SHP77 treated with DMSO at 0.1 percent for 48 hours (cell line): Measurements from ENCODE around the gene SYNGAP1.
"Not testable (repeated sequence)": the region's sequence is repeated elsewhere in the genome, so short reads cannot be mapped to it uniquely, and the experiment has no call there.

ENCODE experiments used
- DNase-seq: peaks from one replicate; lab custom pipeline; 2025; lab: John Stamatoyannopoulos, UW

SYNGAP1 gene

GRCh38 chr6:33419580-33420490 lies at the start of gene SYNGAP1:
TSS of gene SYNGAP1 (plus strand) at chr6:33420065. CDS start at chr6:33420265, 200 bp downstream.
- no peak for DNase-seq

GRCh38 chr6:33371901-33372300 lies 48.0 kb upstream of the SYNGAP1 start:
- DNase-seq = not testable (repeated sequence)

DNA sequence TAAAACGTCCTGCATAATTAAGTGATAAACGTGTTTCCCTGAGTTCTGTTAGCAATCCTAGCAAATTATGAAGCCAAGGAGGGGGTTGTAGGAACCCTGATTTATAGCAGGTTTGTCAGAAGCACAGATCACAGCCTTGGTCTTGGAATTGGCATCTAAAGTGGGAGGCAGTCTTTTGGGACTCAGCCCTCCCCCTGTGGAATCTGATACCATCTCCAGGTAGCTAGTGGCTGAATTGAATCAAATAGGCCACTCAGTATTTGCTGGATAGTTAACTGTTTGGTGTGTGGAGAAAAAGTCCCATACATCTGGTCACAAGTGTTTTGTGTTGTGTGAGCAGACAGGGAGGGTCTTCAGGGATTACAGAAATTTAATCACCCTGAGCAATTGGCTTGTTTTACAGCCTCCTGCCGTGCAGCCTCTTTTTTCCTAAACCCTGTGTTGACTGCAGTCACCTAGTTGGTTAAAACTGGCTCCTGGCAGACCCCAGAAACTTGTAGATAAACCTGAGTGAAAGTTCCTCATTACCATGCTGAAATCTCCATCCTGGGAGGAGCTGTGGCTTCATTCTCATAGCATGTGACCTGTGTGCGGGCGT lies 47.2 kb upstream of the SYNGAP1 start:
- no peak for DNase-seq

DNA sequence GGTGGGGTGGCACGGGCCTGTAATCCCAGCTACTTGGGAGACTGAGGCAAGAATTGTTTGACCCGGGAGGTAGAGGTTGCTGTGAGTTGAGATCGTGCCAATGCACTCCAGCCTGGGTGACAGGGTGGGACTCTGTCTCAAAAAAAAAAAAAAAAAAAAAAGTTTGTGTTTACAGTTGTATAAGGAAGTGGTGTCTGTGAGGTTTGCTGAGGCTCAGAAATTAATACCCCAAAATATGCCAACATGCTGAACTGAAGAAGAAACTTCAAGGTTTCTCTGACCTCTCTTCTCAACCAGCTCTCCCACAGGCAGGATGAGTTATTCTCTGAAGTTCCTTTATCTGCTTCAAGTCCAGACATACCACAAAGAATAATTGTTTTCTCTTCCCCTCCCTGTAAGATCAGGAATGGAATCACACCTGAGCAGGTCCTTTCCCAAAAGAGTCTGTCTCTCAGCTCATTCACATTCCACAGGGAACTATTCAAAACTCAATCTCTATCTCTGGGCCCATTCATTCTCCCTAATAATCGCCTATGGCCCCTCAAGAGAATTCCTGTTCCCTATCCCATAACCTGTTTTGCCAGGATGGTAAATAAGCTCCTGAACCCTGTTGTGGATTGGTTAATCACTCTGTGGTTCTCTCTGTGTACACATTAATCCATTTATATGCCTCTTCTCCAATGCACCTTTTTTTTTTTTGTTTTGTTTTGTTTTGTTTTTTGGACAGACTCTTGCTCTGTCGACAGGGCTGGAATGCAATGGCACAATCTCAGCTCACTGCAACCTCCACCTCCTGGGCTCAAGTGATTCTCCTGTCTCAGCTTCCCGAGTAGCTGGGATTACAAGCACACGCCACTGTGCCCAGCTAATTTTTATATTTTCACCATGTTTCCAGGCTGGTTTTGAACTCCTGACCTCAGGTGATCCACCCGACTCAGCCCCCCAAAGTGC lies 45.6 kb upstream of the SYNGAP1 start:
- no peak for DNase-seq

DNA sequence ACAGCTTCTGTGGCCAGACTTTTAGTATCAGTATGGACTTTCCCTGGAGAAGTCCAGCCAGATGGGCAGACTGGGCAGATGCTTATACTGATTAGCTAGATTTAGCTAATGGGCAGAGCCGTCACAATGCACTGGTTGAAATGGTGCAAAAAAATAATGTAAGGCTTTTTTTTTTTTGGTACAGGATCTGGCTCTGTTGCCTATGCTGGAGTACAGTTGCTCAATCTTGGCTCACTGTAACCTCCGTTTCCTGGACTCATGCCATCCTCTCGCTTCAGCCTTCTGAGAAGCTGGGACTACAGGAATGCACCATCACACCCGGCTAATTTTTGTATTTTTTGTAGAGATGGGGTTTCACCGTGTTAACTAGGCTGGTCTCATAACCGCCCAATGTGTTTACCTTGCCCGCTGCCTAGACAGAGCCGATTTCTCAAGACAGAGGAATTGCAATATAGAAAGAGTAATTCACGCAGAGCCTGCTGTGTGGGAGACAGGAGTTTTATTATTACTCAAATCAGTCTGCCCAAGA lies 44.7 kb upstream of the SYNGAP1 start:
- no peak for DNase-seq

DNA sequence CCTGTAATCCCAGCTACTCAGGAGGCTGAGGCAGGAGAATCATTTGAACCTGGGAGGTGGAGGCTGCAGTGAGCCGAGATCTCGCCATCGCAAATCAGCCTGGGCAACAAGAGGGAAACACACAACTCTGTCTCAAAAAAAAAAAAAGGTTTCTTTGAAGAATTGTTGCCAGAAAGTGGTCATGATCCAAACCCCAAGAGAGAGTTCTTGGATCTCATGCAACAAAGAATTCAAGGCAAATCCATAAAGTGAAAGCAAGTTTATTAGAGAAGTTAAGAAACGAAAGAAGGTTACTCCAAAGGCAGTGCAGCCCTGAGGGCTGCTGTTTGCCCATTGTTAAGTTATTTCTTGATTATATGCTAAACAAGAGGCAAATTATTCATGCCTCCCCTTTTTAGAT lies 42.7 kb upstream of the SYNGAP1 start:
- no peak for DNase-seq

DNA sequence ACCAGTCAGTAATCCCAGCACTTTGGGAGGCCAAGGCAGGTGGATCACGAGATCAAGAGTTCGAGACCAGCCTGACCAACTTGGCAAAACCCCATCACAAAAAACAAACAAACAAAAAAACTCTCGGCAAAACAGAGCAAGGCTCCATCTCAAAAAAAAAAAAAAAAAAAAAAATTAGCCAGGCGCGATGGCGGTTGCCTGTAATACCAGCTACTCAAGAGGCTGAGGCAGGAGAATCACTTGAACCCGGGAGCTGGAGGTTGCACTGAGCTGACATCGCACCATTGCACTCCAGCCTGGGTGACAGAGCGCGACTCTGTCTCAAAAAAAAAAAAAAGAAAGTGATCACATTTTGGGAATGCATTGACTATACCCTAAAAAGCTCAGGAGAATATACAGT lies 40.7 kb upstream of the SYNGAP1 start:
- not testable (repeated sequence) for DNase-seq

DNA sequence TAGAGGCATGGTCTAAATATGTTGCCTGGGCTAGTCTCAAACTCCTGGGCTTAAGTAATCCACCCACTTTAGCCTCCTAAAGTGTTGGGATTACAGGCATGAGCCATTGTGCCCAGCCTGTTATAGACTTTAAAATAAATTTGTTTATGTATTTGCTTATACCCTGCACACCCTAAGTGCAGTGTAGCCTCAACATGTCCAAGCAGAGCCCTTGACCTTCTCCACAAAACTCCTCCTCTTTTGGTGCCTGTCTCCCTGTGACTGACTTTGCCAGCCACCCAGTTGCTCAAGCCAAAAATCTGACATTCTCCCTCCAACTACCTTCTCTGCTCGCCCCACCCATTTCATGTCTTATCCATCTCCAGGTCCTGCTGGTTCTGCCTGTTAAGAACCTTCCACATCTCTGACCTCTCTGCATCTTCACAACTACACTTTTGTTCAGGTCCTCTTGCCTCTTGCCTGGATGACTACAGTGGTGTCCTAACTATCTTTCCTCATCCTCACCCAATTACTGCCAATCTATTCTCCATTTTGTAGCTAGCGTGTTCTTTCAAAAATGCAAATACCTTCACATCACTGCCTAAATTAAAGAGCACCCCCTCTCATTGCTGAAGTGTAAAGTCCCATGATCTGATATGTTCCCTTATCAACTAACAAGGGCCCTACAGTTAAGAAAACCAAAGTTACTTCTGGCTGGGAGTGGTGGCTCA lies 39.4 kb upstream of the SYNGAP1 start:
- no peak for DNase-seq

DNA sequence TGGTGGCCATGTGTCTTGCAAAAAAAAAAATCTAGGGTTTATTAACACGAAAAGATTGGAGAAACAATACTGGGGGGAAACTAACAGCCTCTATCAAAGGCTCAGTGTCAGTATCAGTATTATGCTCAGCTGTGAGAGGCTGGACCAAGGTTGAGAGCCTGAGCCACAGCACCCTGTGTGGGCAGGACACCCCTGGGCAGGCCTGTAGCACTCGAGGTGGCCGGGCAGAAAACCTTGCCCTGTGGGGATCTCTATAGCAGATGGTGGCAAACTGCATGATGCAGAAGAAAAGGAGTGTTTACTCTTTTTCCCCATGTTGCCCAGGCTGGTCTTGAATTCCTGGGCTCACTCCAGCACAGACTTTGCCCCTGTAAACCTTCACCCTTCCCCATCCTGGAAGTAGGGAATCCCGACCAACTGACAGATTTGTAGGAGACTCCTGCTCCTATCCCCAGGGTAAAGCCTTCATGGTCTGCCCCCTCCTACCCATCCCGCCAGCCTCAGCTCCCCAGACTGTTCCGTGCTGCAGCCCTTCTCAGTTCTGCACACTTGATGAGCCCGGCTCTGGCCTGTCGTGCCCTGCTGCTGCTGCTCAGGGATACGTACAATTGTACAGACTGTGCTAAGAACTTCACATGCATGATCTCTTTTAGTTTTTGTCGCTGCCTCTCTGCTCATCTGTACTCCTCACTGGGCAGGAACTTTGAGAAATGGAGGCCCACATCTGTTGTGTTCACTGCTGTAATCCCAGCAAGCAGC lies 36.3 kb upstream of the SYNGAP1 start:
- DNase-seq = no peak

GRCh38 chr6:33384581-33385020 lies 35.3 kb upstream of the SYNGAP1 start:
- DNase-seq = no peak

DNA sequence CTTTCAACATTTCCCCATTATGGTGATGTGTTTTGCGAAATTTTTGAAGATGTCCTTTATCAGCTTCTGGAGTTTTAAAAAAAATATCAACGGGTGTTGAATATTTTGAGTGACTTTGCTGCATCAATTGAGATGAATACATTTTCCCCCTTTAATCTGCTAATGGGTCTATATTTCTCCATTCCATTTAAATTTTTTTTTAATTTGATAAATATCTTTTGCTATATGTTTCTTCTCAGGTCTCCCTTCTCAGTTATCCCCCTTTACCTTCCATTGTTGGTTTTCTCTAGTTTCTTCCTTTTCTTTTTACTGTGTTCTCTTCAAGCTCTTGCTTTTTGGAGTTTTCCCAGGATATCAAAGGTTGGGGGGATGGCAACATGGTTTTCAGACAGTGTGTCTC lies 29.7 kb upstream of the SYNGAP1 start:
- DNase-seq = no peak

GRCh38 chr6:33390767-33391277 lies 29.0 kb upstream of the SYNGAP1 start:
- DNase-seq = no peak

DNA sequence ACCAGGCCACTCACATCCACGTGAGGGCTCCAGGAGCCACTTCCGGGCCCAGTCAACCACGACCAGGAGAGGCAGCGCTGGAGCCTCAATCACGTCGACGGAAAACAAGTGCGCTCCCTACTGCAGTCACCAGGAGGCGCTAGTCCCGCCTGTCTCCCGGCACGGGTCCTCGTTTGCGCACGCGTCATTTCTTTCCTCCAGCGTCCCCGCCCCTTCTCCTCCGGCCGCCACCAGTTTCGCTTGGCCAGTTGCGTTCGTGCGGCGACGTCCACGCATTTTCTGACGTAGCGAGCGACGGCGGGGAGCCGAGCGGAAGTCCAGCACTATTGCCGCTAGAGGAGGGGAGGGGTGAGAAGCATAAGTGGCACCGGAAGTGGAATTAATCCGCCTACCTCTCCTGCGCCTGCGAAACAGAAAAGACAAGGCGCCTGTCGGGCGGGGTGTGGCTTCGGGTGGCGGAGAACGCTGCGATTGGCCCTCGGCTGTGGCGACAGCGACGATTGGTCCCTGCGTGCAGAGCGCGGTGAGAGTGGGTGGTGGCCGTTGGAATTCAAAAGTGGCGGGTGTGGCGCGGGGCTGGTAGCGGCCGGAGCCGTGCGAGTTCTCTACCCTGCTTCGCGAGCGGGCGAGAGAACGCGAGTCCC lies 28.5 kb upstream of the SYNGAP1 start, which contains the start of gene KIFC1:
TSS of gene KIFC1 (plus strand) at position 546 of the 644 bp plus-strand sequence. CDS start 163 bp downstream, outside the sequence.
- DNase-seq = peak; percentile 97

GRCh38 chr6:33391922-33392594 lies 27.8 kb upstream of the SYNGAP1 start:
- no peak for DNase-seq

DNA sequence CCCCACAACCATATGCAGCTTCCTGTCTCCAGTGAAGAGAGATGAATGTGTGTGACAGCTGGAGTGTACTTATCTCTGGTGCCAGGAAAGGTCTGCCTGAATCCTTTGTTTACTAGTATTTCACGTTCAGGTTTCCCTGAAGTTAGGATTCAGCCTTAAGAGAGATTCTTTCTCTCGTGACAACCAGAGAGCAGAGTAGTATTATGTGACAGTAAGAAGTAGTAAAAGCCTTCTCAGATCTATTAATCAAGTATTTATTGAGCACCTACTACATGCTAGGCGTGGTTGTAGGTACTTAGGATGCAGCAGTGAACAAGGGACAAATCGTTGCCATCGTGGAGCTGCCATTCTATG lies 27.3 kb upstream of the SYNGAP1 start:
- DNase-seq = no peak

- no peak for DNase-seq
These were observed 26.9 kb upstream of the SYNGAP1 start for GRCh38 chr6:33392979-33393378.

DNA sequence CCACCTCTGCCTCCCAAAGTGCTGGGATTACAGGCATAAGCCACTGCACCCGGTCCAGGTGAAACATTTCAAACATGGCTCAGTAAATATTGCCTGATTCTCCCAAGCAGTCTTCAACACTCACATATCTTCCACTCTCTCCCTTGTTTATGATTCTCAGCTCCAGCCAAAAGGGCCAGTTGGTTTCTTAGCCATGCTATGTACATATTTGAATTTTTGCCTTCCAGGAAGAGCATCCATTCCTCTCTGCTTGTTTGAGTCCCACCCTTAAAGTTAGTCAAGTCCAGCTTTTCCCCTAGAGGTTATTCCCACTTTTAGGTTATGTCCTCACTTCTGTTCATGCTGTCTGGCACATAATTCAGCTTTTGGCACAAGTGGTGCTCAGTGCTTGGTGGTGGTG lies 22.3 kb upstream of the SYNGAP1 start:
- DNase-seq = no peak

DNA sequence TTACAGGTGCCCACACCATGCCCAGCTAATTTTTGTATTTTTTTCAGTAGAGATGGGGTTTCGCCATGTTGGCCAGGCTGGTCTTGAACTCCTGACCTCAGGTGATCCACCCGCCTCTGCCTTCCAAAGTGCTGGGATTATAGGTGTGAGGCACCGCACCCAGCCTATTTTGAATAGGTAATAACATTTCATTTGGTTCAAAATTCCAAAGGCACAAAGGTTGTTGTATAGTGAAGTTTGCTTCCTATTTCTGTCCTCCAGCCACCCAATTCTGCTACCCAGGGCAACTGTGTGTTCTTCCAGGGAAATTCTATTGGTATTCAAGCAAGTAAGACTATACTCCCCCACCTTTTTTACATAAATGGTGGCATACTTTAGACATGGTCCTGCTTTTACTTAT lies 21.3 kb upstream of the SYNGAP1 start:
- DNase-seq = not testable (repeated sequence)

DNA sequence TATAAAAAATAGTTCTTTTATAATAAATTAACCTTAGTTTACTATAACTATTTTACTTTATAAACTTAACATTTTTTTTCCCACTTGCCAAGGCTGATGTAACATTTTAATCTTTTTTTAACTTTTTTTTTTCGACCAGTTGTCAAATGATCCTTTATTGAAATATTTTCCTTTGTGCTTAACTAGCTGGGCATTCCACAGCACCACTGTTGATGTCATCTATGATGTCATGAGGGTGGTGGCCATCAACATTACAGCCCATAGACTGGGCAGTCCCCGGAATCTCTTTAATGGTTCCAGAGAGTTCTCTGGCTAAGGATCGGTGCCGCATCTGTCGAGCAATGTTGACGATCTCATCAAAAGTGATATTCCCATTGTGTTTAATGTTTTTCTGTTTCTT lies 20.0 kb upstream of the SYNGAP1 start:
- not testable (repeated sequence) for DNase-seq
